HL-60 (cell line): ENCODE data around the gene PPP1R16B.

Source experiments
- DNase-seq, 2 experiments: peaks; one replicate each; pipeline ENCODE4 v3.0.0-alpha.2; 2010 to 2020; ENCODE audit warnings: low read depth in 1 of 2, low spot score in 1 of 2
- H3K27ac ChIP-seq: fragments of 250-450 bp; sonication (Bioruptor Pico); replicated peaks from 2 replicates; pipeline ENCODE4 v1.5.1; 2020; ENCODE audit warnings: mild to moderate bottlenecking, moderate library complexity
- H3K27me3 ChIP-seq: fragments of 250-450 bp; sonication (Bioruptor Pico); 2 replicates; pipeline ENCODE4 v1.5.1; 2021; ENCODE audit warnings: mild to moderate bottlenecking, moderate library complexity; ENCODE audit not compliant: insufficient read depth, poor library complexity, severe bottlenecking
- H3K4me3 ChIP-seq: replicated peaks from 2 replicates; pipeline ENCODE4 v1.5.1; 2011; ENCODE audit warnings: mild to moderate bottlenecking, control low read depth, low read length; ENCODE audit not compliant: insufficient read depth
- CTCF ChIP-seq: IDR thresholded peaks from one replicate; pipeline ENCODE4 v1.5.1; 2011; ENCODE audit warnings: low read length, control low read depth, inconsistent platforms; ENCODE audit not compliant: insufficient read depth
- GABPA ChIP-seq: IDR thresholded peaks from 2 replicates; pipeline ENCODE4 v1.6.1; 2012; ENCODE audit warnings: low read depth
- POLR2AphosphoS5 ChIP-seq: IDR thresholded peaks from 2 replicates; pipeline ENCODE4 v1.6.1; 2012; ENCODE audit warnings: low read depth
- REST ChIP-seq: IDR thresholded peaks from 2 replicates; pipeline ENCODE4 v1.6.1; 2012; ENCODE audit warnings: low read depth; ENCODE audit not compliant: insufficient replicate concordance
- SPI1 ChIP-seq: IDR thresholded peaks from 2 replicates; pipeline ENCODE4 v1.6.1; 2012; ENCODE audit warnings: low read depth, mild to moderate bottlenecking, borderline replicate concordance

The PPP1R16B gene

GRCh38 chr20:38945012-38945411 lies 139.5 kb downstream of the PPP1R16B start:
- DNase-seq: no peak
- TF ChIP-seq GABPA: no peak
- TF ChIP-seq POLR2AphosphoS5: no peak
- TF ChIP-seq SPI1: no peak
- TF ChIP-seq CTCF: no peak
- TF ChIP-seq REST: no peak
- H3K27ac ChIP-seq: no peak overlapping the region
- H3K27me3 ChIP-seq: no peaks in the 10 kb centered on the region
- no peak overlapping the region for H3K4me3 ChIP-seq

- H3K27ac ChIP-seq: no peak overlapping the region
- TF ChIP-seq CTCF: no peak
- no peak for TF ChIP-seq GABPA
- no peak for TF ChIP-seq REST
- no peak for TF ChIP-seq SPI1
- no peak for TF ChIP-seq POLR2AphosphoS5
- no peaks in the 10 kb centered on the region for H3K27me3 ChIP-seq
- no peak overlapping the region for H3K4me3 ChIP-seq
- DNase-seq: no peak
Observed at GRCh38 chr20:38946836-38947235, 141.3 kb downstream of the PPP1R16B start.

DNA sequence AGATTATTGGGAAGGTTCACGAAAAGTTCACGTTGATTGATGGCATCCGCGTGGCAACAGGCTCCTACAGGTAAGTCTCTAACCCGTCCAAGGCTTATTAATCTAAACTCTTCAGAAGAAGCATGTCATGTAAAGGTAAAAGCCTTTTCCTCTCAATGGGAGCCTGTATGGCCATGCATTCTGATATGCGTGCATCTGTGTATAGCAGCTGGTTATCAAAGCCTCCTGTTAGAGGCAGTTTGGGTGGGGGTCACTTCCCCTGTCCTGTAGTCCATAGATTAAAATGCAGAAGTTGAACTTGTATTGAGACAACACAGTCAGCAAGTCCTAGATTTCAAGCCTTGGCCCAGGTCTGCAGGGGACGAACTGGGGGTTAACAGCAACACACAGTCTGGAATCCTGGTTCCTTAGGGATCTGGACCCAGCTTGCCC lies 142.4 kb downstream of the PPP1R16B start:
- H3K27ac ChIP-seq: no peak overlapping the region
- no peak for TF ChIP-seq REST
- H3K4me3 ChIP-seq: no peak overlapping the region
- H3K27me3 ChIP-seq: no peaks in the 10 kb centered on the region
- no peak for DNase-seq

GRCh38 chr20:38950254-38950653 lies 144.8 kb downstream of the PPP1R16B start:
- DNase-seq: no peak
- no peak for TF ChIP-seq CTCF
- TF ChIP-seq REST: no peak
- TF ChIP-seq SPI1: no peak
- no peak for TF ChIP-seq GABPA
- no peak for TF ChIP-seq POLR2AphosphoS5
- H3K4me3 ChIP-seq: no peak overlapping the region
- no peak overlapping the region for H3K27ac ChIP-seq
- H3K27me3 ChIP-seq: no peaks in the 10 kb centered on the region
